Measurements from ENCODE around the gene MYO3B.

DNA sequence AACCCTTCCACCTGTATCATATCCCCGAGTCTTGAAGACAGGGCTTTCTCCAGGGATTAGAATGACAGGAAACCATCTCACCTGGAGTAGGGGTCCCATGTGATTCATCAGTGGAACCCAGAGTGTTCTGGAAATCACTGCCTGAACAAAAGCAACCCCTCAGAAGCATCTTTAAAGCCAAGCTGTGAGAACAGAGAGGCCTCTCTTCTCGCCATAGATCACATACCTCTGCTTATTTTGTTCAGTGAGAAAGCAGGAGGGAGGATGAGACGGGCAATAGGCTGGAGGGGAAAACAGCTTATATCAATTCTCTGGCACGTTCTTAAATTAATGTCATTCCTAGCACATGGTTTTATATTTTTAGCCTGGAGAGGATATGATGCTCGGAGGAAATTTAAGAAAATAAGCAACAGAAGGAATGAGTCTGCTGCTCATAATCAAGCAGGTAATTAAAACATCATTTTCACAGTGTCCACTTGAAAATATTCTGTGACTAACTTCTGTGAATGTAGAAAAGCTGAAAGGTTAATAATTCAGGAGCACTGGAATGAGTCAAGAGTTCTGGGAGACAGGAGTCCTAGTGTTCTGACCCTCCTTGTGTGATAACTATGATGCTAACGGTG is 323.6 kb downstream of the MYO3B start:
- TF ChIP-seq, protein P1, sequence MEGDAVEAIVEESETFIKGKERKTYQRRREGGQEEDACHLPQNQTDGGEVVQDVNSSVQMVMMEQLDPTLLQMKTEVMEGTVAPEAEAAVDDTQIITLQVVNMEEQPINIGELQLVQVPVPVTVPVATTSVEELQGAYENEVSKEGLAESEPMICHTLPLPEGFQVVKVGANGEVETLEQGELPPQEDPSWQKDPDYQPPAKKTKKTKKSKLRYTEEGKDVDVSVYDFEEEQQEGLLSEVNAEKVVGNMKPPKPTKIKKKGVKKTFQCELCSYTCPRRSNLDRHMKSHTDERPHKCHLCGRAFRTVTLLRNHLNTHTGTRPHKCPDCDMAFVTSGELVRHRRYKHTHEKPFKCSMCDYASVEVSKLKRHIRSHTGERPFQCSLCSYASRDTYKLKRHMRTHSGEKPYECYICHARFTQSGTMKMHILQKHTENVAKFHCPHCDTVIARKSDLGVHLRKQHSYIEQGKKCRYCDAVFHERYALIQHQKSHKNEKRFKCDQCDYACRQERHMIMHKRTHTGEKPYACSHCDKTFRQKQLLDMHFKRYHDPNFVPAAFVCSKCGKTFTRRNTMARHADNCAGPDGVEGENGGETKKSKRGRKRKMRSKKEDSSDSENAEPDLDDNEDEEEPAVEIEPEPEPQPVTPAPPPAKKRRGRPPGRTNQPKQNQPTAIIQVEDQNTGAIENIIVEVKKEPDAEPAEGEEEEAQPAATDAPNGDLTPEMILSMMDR (IDR thresholded peaks at IDR 0.05; ENCODE audit: borderline replicate concordance, extremely low read depth, low read length, poor library complexity, severe bottlenecking): no peak
- no peak for TF ChIP-seq EZH2 (IDR thresholded peaks at IDR 0.05; ENCODE audit: borderline replicate concordance, low read depth, low read length, severe bottlenecking)

All from DND-41 (cell line).